ENCODE results near the gene MRPL17.

Gene MRPL17

GRCh38 chr11:6650980-6651379 is 32.2 kb downstream of the MRPL17 start:
- in situ Hi-C loops (cut with MboI; ENCODE audit: low sequenced_read_pairs, unreplicated experiment), result no loop called here
- no peak for TF ChIP-seq CTCF (IDR thresholded peaks at IDR 0.05; ENCODE audit: borderline replicate concordance, control extremely low read depth, extremely low read depth, insufficient read depth, missing control alignments)
- DNase-seq (ENCODE audit: low spot score), result no peak

- TF ChIP-seq CTCF (IDR thresholded peaks at IDR 0.05; ENCODE audit: borderline replicate concordance, control extremely low read depth, extremely low read depth, insufficient read depth, missing control alignments), result no peak
- DNase-seq (ENCODE audit: low spot score), result no peak
- in situ Hi-C loops (cut with MboI; ENCODE audit: low sequenced_read_pairs, unreplicated experiment), result no loop called here
Observed at GRCh38 chr11:6650104-6650503, 33.0 kb downstream of the MRPL17 start.

- DNase-seq (ENCODE audit: low spot score), result no peak
- no peak for TF ChIP-seq CTCF (IDR thresholded peaks at IDR 0.05; ENCODE audit: borderline replicate concordance, control extremely low read depth, extremely low read depth, insufficient read depth, missing control alignments)
- in situ Hi-C loops (cut with MboI; ENCODE audit: low sequenced_read_pairs, unreplicated experiment), result no loop called here
Observed at GRCh38 chr11:6648501-6648900, 34.6 kb downstream of the MRPL17 start.

GRCh38 chr11:6647836-6648235 is 35.3 kb downstream of the MRPL17 start:
- no peak for DNase-seq (ENCODE audit: low spot score)
- no peak for TF ChIP-seq CTCF (IDR thresholded peaks at IDR 0.05; ENCODE audit: borderline replicate concordance, control extremely low read depth, extremely low read depth, insufficient read depth, missing control alignments)
- in situ Hi-C loops (cut with MboI; ENCODE audit: low sequenced_read_pairs, unreplicated experiment), result no loop called here

GRCh38 chr11:6646918-6647679 is 36.0 kb downstream of the MRPL17 start:
- in situ Hi-C loops (cut with MboI; ENCODE audit: low sequenced_read_pairs, unreplicated experiment), result no loop called here
- peak; percentile 78 for DNase-seq (ENCODE audit: low spot score)
- TF ChIP-seq CTCF (IDR thresholded peaks at IDR 0.05; ENCODE audit: borderline replicate concordance, control extremely low read depth, extremely low read depth, insufficient read depth, missing control alignments), result no peak

- in situ Hi-C loops (cut with MboI; ENCODE audit: low sequenced_read_pairs, unreplicated experiment), result no loop called here
- DNase-seq (ENCODE audit: low spot score), result no peak
- TF ChIP-seq CTCF (IDR thresholded peaks at IDR 0.05; ENCODE audit: borderline replicate concordance, control extremely low read depth, extremely low read depth, insufficient read depth, missing control alignments), result no peak
Observed at GRCh38 chr11:6646576-6646917, 36.6 kb downstream of the MRPL17 start.

Data from GM13976 (cell line).